Measurements from ENCODE around the gene ZSCAN18. TPM values are rescaled to one million over a fixed set of nuclear protein-coding genes. Genes with fewer than 3 reads are reported as not detected.

ZSCAN18 gene
- total RNA-seq, 1 donor from 2014 or later, result 2.0 TPM

GRCh38 chr19:58046856-58047255 lies 51.2 kb downstream of the ZSCAN18 start:
- Mint-ChIP-seq H3K4me3 (no peak overlapping the region), H3K27me3 (ENCODE audit: insufficient read depth) (no peaks in the 10 kb centered on the region), H3K27ac (no peak overlapping the region), H3K9me3 (peaks cover 58% of the 10 kb centered on the region), H3K36me3 (ENCODE audit: low read depth) (peaks cover 5% of the 10 kb centered on the region), H3K4me1 (ENCODE audit: low read depth) (no peaks in the 10 kb centered on the region)
- DNase-seq (ENCODE audit: low spot score), result no peak
- intact Hi-C loops (cut with micrococcal nuclease), result no loop called here

- Mint-ChIP-seq H3K27me3 (ENCODE audit: insufficient read depth) (no peaks in the 10 kb centered on the region), H3K9me3 (peaks cover 59% of the 10 kb centered on the region), H3K36me3 (ENCODE audit: low read depth) (peaks cover 5% of the 10 kb centered on the region), H3K27ac (no peak overlapping the region), H3K4me1 (ENCODE audit: low read depth) (no peaks in the 10 kb centered on the region), H3K4me3 (no peak overlapping the region)
- intact Hi-C loops (cut with micrococcal nuclease), result no loop called here
- no peak for DNase-seq (ENCODE audit: low spot score)
Observed at GRCh38 chr19:58045411-58046050, 52.5 kb downstream of the ZSCAN18 start.

- Mint-ChIP-seq H3K27me3 (ENCODE audit: insufficient read depth) (no peaks in the 10 kb centered on the region), H3K36me3 (ENCODE audit: low read depth) (peaks cover 5% of the 10 kb centered on the region), H3K4me1 (ENCODE audit: low read depth) (no peaks in the 10 kb centered on the region), H3K4me3 (no peak overlapping the region), H3K27ac (no peak overlapping the region), H3K9me3 (peaks cover 57% of the 10 kb centered on the region)
- no peak for DNase-seq (ENCODE audit: low spot score)
- intact Hi-C loops (cut with micrococcal nuclease), result no loop called here
Observed at GRCh38 chr19:58044886-58045285, 53.1 kb downstream of the ZSCAN18 start.

GRCh38 chr19:58044391-58044790 lies 53.6 kb downstream of the ZSCAN18 start:
- Mint-ChIP-seq H3K9me3 (peaks cover 52% of the 10 kb centered on the region), H3K36me3 (ENCODE audit: low read depth) (peaks cover 5% of the 10 kb centered on the region), H3K27ac (no peak overlapping the region), H3K4me3 (no peak overlapping the region), H3K27me3 (ENCODE audit: insufficient read depth) (no peaks in the 10 kb centered on the region), H3K4me1 (ENCODE audit: low read depth) (no peaks in the 10 kb centered on the region)
- intact Hi-C loops (cut with micrococcal nuclease), result no loop called here
- DNase-seq (ENCODE audit: low spot score), result no peak

GRCh38 chr19:58042495-58043340 lies 55.3 kb downstream of the ZSCAN18 start:
- intact Hi-C loops (cut with micrococcal nuclease), result no loop called here
- peaks cover 4% of the 10 kb centered on the region for H3K36me3 Mint-ChIP-seq (ENCODE audit: low read depth)
- no peak for DNase-seq (ENCODE audit: low spot score)
- no peak overlapping the region for H3K27ac Mint-ChIP-seq
- H3K27me3 Mint-ChIP-seq (ENCODE audit: insufficient read depth), result no peaks in the 10 kb centered on the region
- H3K4me3 Mint-ChIP-seq, result no peak overlapping the region
- H3K4me1 Mint-ChIP-seq (ENCODE audit: low read depth), result no peaks in the 10 kb centered on the region
- peaks cover 45% of the 10 kb centered on the region for H3K9me3 Mint-ChIP-seq

- Mint-ChIP-seq H3K4me3 (no peak overlapping the region), H3K36me3 (ENCODE audit: low read depth) (peaks cover 2% of the 10 kb centered on the region), H3K27ac (no peak overlapping the region), H3K9me3 (peaks cover 48% of the 10 kb centered on the region), H3K27me3 (ENCODE audit: insufficient read depth) (no peaks in the 10 kb centered on the region), H3K4me1 (ENCODE audit: low read depth) (no peaks in the 10 kb centered on the region)
- DNase-seq (ENCODE audit: low spot score), result no peak
- intact Hi-C loops (cut with micrococcal nuclease), result no loop called here
Observed at GRCh38 chr19:58040751-58041525, 57.1 kb downstream of the ZSCAN18 start.

GRCh38 chr19:58038688-58039204 lies 59.3 kb downstream of the ZSCAN18 start:
- Mint-ChIP-seq H3K9me3 (peaks cover 55% of the 10 kb centered on the region), H3K4me1 (ENCODE audit: low read depth) (no peaks in the 10 kb centered on the region), H3K27ac (no peak overlapping the region), H3K36me3 (ENCODE audit: low read depth) (peaks cover 1% of the 10 kb centered on the region), H3K27me3 (ENCODE audit: insufficient read depth) (no peaks in the 10 kb centered on the region), H3K4me3 (no peak overlapping the region)
- DNase-seq (ENCODE audit: low spot score), result no peak
- intact Hi-C loops (cut with micrococcal nuclease), result no loop called here

GRCh38 chr19:58037927-58038687 lies 59.9 kb downstream of the ZSCAN18 start:
- no peaks in the 10 kb centered on the region for H3K4me1 Mint-ChIP-seq (ENCODE audit: low read depth)
- no peak overlapping the region for H3K27ac Mint-ChIP-seq
- H3K9me3 Mint-ChIP-seq, result peaks cover 51% of the 10 kb centered on the region
- no peak for DNase-seq (ENCODE audit: low spot score)
- H3K27me3 Mint-ChIP-seq (ENCODE audit: insufficient read depth), result no peaks in the 10 kb centered on the region
- peaks cover 1% of the 10 kb centered on the region for H3K36me3 Mint-ChIP-seq (ENCODE audit: low read depth)
- intact Hi-C loops (cut with micrococcal nuclease), result no loop called here
- H3K4me3 Mint-ChIP-seq, result no peak overlapping the region

- Mint-ChIP-seq H3K4me3 (no peak overlapping the region), H3K27ac (no peak overlapping the region), H3K36me3 (ENCODE audit: low read depth) (peaks cover 1% of the 10 kb centered on the region), H3K27me3 (ENCODE audit: insufficient read depth) (no peaks in the 10 kb centered on the region), H3K9me3 (peaks cover 46% of the 10 kb centered on the region), H3K4me1 (ENCODE audit: low read depth) (no peaks in the 10 kb centered on the region)
- intact Hi-C loops (cut with micrococcal nuclease), result no loop called here
- no peak for DNase-seq (ENCODE audit: low spot score)
Observed at GRCh38 chr19:58035863-58036262, 62.2 kb downstream of the ZSCAN18 start.

- Mint-ChIP-seq H3K9me3 (peaks cover 44% of the 10 kb centered on the region), H3K4me1 (ENCODE audit: low read depth) (no peaks in the 10 kb centered on the region), H3K27ac (no peak overlapping the region), H3K27me3 (ENCODE audit: insufficient read depth) (no peaks in the 10 kb centered on the region), H3K36me3 (ENCODE audit: low read depth) (peaks cover 1% of the 10 kb centered on the region), H3K4me3 (no peak overlapping the region)
- intact Hi-C loops (cut with micrococcal nuclease), result no loop called here
- no peak for DNase-seq (ENCODE audit: low spot score)
Observed at GRCh38 chr19:58034477-58034793, 63.6 kb downstream of the ZSCAN18 start.

All from activated T-helper 1 cell treated with anti-CD3 and anti-CD28 coated beads, Interleukin-12 subunit alpha, Interleukin-12 subunit beta, Interleukin-2, Interleukin-4 antibody, amounts not matched to agents 30 ng/mL and 10 ng/mL and 1 ng/mL, durations not matched to agents 14 hours and 24 hours and 36 hours (primary cell).